Measurements from ENCODE around the gene MYBBP1A.

MYBBP1A gene

GRCh38 chr17:4594406-4594805 is 39.2 kb upstream of the MYBBP1A start:
- TF ChIP-seq ZBTB7A (IDR thresholded peaks at IDR 0.05; ENCODE audit: low read depth) (no peak), TCF12 (IDR thresholded peaks at IDR 0.05; ENCODE audit: low read depth) (no peak), RAD21 (IDR thresholded peaks at IDR 0.05; ENCODE audit: low read depth) (no peak), REST (IDR thresholded peaks at IDR 0.05; ENCODE audit: low read depth) (no peak)

GRCh38 chr17:4593021-4593421 is 37.8 kb upstream of the MYBBP1A start:
- TF ChIP-seq REST (IDR thresholded peaks at IDR 0.05; ENCODE audit: low read depth) (no peak), NFIC (IDR thresholded peaks at IDR 0.05) (no peak), TEAD4 (IDR thresholded peaks at IDR 0.05) (no peak), CEBPB (IDR thresholded peaks at IDR 0.05) (no peak), CREB1 (IDR thresholded peaks at IDR 0.05; ENCODE audit: low read depth) (no peak), RAD21 (IDR thresholded peaks at IDR 0.05; ENCODE audit: low read depth) (no peak), EGR1 (IDR thresholded peaks at IDR 0.05) (no peak), YY1 (IDR thresholded peaks at IDR 0.05; ENCODE audit: low read depth) (no peak), USF1 (IDR thresholded peaks at IDR 0.05) (no peak), EP300 (IDR thresholded peaks at IDR 0.05; ENCODE audit: borderline replicate concordance) (no peak), FOXM1 (IDR thresholded peaks at IDR 0.05; ENCODE audit: borderline replicate concordance, low read depth) (no peak), TAF1 (IDR thresholded peaks at IDR 0.05; ENCODE audit: low read depth) (no peak)

GRCh38 chr17:4592240-4593005 is 37.2 kb upstream of the MYBBP1A start:
- no peak for TF ChIP-seq CEBPB (IDR thresholded peaks at IDR 0.05)
- no peak for TF ChIP-seq ZBTB7A (IDR thresholded peaks at IDR 0.05; ENCODE audit: low read depth)
- no peak for TF ChIP-seq RAD21 (IDR thresholded peaks at IDR 0.05; ENCODE audit: low read depth)
- TF ChIP-seq FOXM1 (IDR thresholded peaks at IDR 0.05; ENCODE audit: borderline replicate concordance, low read depth): no peak
- no peak for TF ChIP-seq MAX (IDR thresholded peaks at IDR 0.05)
- TF ChIP-seq TAF1 (IDR thresholded peaks at IDR 0.05; ENCODE audit: low read depth): no peak
- no peak for TF ChIP-seq USF1 (IDR thresholded peaks at IDR 0.05)
- TF ChIP-seq NFIC (IDR thresholded peaks at IDR 0.05): no peak
- no peak for TF ChIP-seq REST (IDR thresholded peaks at IDR 0.05; ENCODE audit: low read depth)

- TF ChIP-seq CEBPB (IDR thresholded peaks at IDR 0.05) (no peak), YY1 (IDR thresholded peaks at IDR 0.05; ENCODE audit: low read depth) (no peak), TAF1 (IDR thresholded peaks at IDR 0.05; ENCODE audit: low read depth) (no peak), EP300 (IDR thresholded peaks at IDR 0.05; ENCODE audit: borderline replicate concordance) (no peak), FOXM1 (IDR thresholded peaks at IDR 0.05; ENCODE audit: borderline replicate concordance, low read depth) (no peak), RAD21 (IDR thresholded peaks at IDR 0.05; ENCODE audit: low read depth) (no peak)
Observed at GRCh38 chr17:4591529-4591928, 36.3 kb upstream of the MYBBP1A start.

GRCh38 chr17:4590981-4591453 is 35.8 kb upstream of the MYBBP1A start:
- no peak for TF ChIP-seq MAX (IDR thresholded peaks at IDR 0.05)
- no peak for TF ChIP-seq TCF12 (IDR thresholded peaks at IDR 0.05; ENCODE audit: low read depth)
- no peak for TF ChIP-seq CEBPB (IDR thresholded peaks at IDR 0.05)
- no peak for TF ChIP-seq FOXM1 (IDR thresholded peaks at IDR 0.05; ENCODE audit: borderline replicate concordance, low read depth)
- no peak for TF ChIP-seq YY1 (IDR thresholded peaks at IDR 0.05; ENCODE audit: low read depth)
- no peak for TF ChIP-seq CREB1 (IDR thresholded peaks at IDR 0.05; ENCODE audit: low read depth)
- no peak for TF ChIP-seq EGR1 (IDR thresholded peaks at IDR 0.05)
- no peak for TF ChIP-seq USF1 (IDR thresholded peaks at IDR 0.05)
- no peak for TF ChIP-seq NFIC (IDR thresholded peaks at IDR 0.05)
- no peak for TF ChIP-seq REST (IDR thresholded peaks at IDR 0.05; ENCODE audit: low read depth)
- TF ChIP-seq TAF1 (IDR thresholded peaks at IDR 0.05; ENCODE audit: low read depth): no peak
- no peak for TF ChIP-seq TEAD4 (IDR thresholded peaks at IDR 0.05)
- TF ChIP-seq RAD21 (IDR thresholded peaks at IDR 0.05; ENCODE audit: low read depth): no peak
- TF ChIP-seq ZBTB7A (IDR thresholded peaks at IDR 0.05; ENCODE audit: low read depth): no peak

All from Ishikawa (cell line).